Right lung (tissue), 10 donors: ENCODE measurements around the gene UBE2Q1. TPM values are rescaled to one million over a fixed set of nuclear protein-coding genes. Genes with fewer than 3 reads are reported as not detected.

ENCODE experiments used
- DNase-seq, 2 donors: peaks; one replicate each; pipeline ENCODE4 v3.0.0-alpha.2; 2013
- long read RNA-seq, 8 donors: transcript quantifications; one replicate each; lab custom pipeline, GENCODE V29; 2026
- polyA plus RNA-seq, 5 donors: library from polyadenylated mRNA; unstranded; fragments of 120-200 nt; gene quantifications; one replicate each; pipeline versions ENCODE4 v1.2.1 to v1.2.3, GENCODE V29; 2013; ENCODE audit warnings: inconsistent platforms in 1 of 5, low replicate concordance in 1 of 5; ENCODE audit not compliant: insufficient read length in 5 of 5, insufficient read depth in 1 of 5

Gene UBE2Q1
- 100 to 1,000 TPM in 4 of 5 donors, 10 to 100 TPM in 1; 90.2 to 111 (median 107) TPM for polyA plus RNA-seq
- long read RNA-seq, donor 1, transcript UBE2Q1-201 (13 exons, 3,210 nt), result major isoform, 20 of 27 reads
- long read RNA-seq, donor 1, partial matches to known transcripts, result 7 of 27 reads
- long read RNA-seq, donor 1, other reads (novel, unspliced or antisense), result 0 of 27 reads
- long read RNA-seq, donor 2, transcript UBE2Q1-201 (13 exons, 3,210 nt), result major isoform, 23 of 23 reads
- long read RNA-seq, donor 2, partial matches to known transcripts, result 0 of 23 reads
- long read RNA-seq, donor 2, other reads (novel, unspliced or antisense), result 0 of 23 reads
- long read RNA-seq, donor 3, transcript UBE2Q1-201 (13 exons, 3,210 nt), result major isoform, 17 of 29 reads
- long read RNA-seq, donor 3, partial matches to known transcripts, result 12 of 29 reads
- long read RNA-seq, donor 3, other reads (novel, unspliced or antisense), result 0 of 29 reads
- long read RNA-seq, donor 4, transcript UBE2Q1-201 (13 exons, 3,210 nt), result major isoform, 9 of 22 reads
- long read RNA-seq, donor 4, partial matches to known transcripts, result 13 of 22 reads
- long read RNA-seq, donor 4, other reads (novel, unspliced or antisense), result 0 of 22 reads
- long read RNA-seq, donor 5, transcript UBE2Q1-201 (13 exons, 3,210 nt), result major isoform, 18 of 32 reads
- long read RNA-seq, donor 5, partial matches to known transcripts, result 14 of 32 reads
- long read RNA-seq, donor 5, other reads (novel, unspliced or antisense), result 0 of 32 reads
- long read RNA-seq, donor 6, transcript UBE2Q1-201 (13 exons, 3,210 nt), result major isoform, 26 of 27 reads
- long read RNA-seq, donor 6, partial matches to known transcripts, result 0 of 27 reads
- long read RNA-seq, donor 6, other reads (novel, unspliced or antisense), result 0 of 27 reads
- long read RNA-seq, donor 7, transcript UBE2Q1-201 (13 exons, 3,210 nt), result major isoform, 32 of 37 reads
- long read RNA-seq, donor 7, partial matches to known transcripts, result 5 of 37 reads
- long read RNA-seq, donor 7, other reads (novel, unspliced or antisense), result 0 of 37 reads
- long read RNA-seq, donor 8, transcript UBE2Q1-201 (13 exons, 3,210 nt), result major isoform, 6 of 19 reads
- long read RNA-seq, donor 8, partial matches to known transcripts, result 13 of 19 reads
- long read RNA-seq, donor 8, other reads (novel, unspliced or antisense), result 0 of 19 reads

GRCh38 chr1:154557939-154558719 is at the start of gene UBE2Q1:
Gene UBE2Q1 (minus strand): TSS chr1:154558662. CDS start chr1:154558553, 109 bp downstream.
- no peak for DNase-seq

- peak; percentile 95 to 96 for DNase-seq
These were observed 49.3 kb upstream of the UBE2Q1 start, which contains the start of gene ADAR for GRCh38 chr1:154607609-154608396. Gene ADAR (minus strand): TSS chr1:154608186. CDS start chr1:154608006, 180 bp downstream.

GRCh38 chr1:154607106-154607608 is 48.7 kb upstream of the UBE2Q1 start:
- DNase-seq, result peak in 1 of 2 donors; percentile 7

GRCh38 chr1:154605534-154605933 is 47.1 kb upstream of the UBE2Q1 start:
- no peak for DNase-seq

- DNase-seq, result no peak
These were observed 44.9 kb upstream of the UBE2Q1 start for GRCh38 chr1:154603317-154603716.

GRCh38 chr1:154599658-154600057 is 41.2 kb upstream of the UBE2Q1 start:
- DNase-seq, result no peak

- no peak for DNase-seq
These were observed 40.6 kb upstream of the UBE2Q1 start for GRCh38 chr1:154598871-154599635.

GRCh38 chr1:154595621-154596020 is 37.2 kb upstream of the UBE2Q1 start:
- DNase-seq, result no peak

- no peak for DNase-seq
These were observed 36.3 kb upstream of the UBE2Q1 start for GRCh38 chr1:154594811-154595210.

GRCh38 chr1:154593390-154593789 is 34.9 kb upstream of the UBE2Q1 start:
- no peak for DNase-seq

- DNase-seq, result no peak
These were observed 32.7 kb upstream of the UBE2Q1 start for GRCh38 chr1:154591206-154591605.

- DNase-seq, result no peak
These were observed 32.3 kb upstream of the UBE2Q1 start for GRCh38 chr1:154590756-154591155.

GRCh38 chr1:154589780-154590179 is 31.3 kb upstream of the UBE2Q1 start:
- DNase-seq, result no peak

- no peak for DNase-seq
These were observed 28.2 kb upstream of the UBE2Q1 start for GRCh38 chr1:154586641-154587040.

- no peak for DNase-seq
These were observed 27.8 kb upstream of the UBE2Q1 start for GRCh38 chr1:154586231-154586630.

- no peak for DNase-seq
These were observed 26.0 kb upstream of the UBE2Q1 start for GRCh38 chr1:154584267-154584994.

- peak; percentile 16 to 22 for DNase-seq
These were observed 25.3 kb upstream of the UBE2Q1 start for GRCh38 chr1:154583773-154584172.

GRCh38 chr1:154582885-154583284 is 24.4 kb upstream of the UBE2Q1 start:
- no peak for DNase-seq
